Calu3 (cell line): Measurements from ENCODE around the gene TMEM121B. TPM values are rescaled to one million over a fixed set of nuclear protein-coding genes. Genes with fewer than 3 reads are reported as not detected.

ENCODE experiments used
- BruUV-seq: library from RNA; stranded (reverse); fragments of 400-500 nt; replicated peaks from 2 replicates; lab custom pipeline; 2021; lab: Mats Ljungman, UMichigan
- CTCF ChIA-PET: fragments of 300-600 bp; sonication (Branson Sonifier 250); formaldehyde crosslinking; loops from one replicate; lab custom pipeline; 2022; ENCODE audit warnings: antibody characterized with exemption; lab: Charles Lee
- DNase-seq: peaks from one replicate; pipeline ENCODE4 v3.0.0; 2022
- H3K27ac Mint-ChIP-seq: one replicate; pipeline ENCODE4 v1.8.0; 2022; ENCODE audit warnings: mixed read lengths; ENCODE audit not compliant: unreplicated experiment
- H3K27me3 Mint-ChIP-seq: one replicate; pipeline ENCODE4 v1.8.0; 2022; ENCODE audit warnings: mixed read lengths; ENCODE audit not compliant: unreplicated experiment
- H3K36me3 Mint-ChIP-seq: one replicate; pipeline ENCODE4 v1.8.0; 2022; ENCODE audit warnings: mild to moderate bottlenecking, moderate library complexity, mixed read lengths; ENCODE audit not compliant: insufficient read depth, unreplicated experiment
- H3K4me1 Mint-ChIP-seq: one replicate; pipeline ENCODE4 v1.8.0; 2022; ENCODE audit warnings: mild to moderate bottlenecking, low read depth, mixed read lengths; ENCODE audit not compliant: unreplicated experiment
- H3K4me3 Mint-ChIP-seq: one replicate; pipeline ENCODE4 v1.8.0; 2022; ENCODE audit warnings: mild to moderate bottlenecking, low read depth, moderate library complexity, mixed read lengths; ENCODE audit not compliant: unreplicated experiment
- H3K9me3 Mint-ChIP-seq: one replicate; pipeline ENCODE4 v1.8.0; 2022; ENCODE audit warnings: low read depth, mixed read lengths; ENCODE audit not compliant: unreplicated experiment
- intact Hi-C: fragments of 100-400 bp; cut with micrococcal nuclease; formaldehyde crosslinking; loops from one replicate; pipeline ENCODE4 v1.10.0; 2022; ENCODE audit not compliant: unreplicated experiment
- total RNA-seq: library from RNA; stranded (reverse); gene quantifications from 2 replicates; pipeline ENCODE4 v1.2.3, GENCODE V29; 2022
- TF ChIP-seq, protein P1 (sequence below): fragments of 200-600 bp; IDR thresholded peaks from one replicate; pipeline ENCODE4 v1.8.0; 2022; ENCODE audit warnings: antibody characterized with exemption; ENCODE audit not compliant: unreplicated experiment

The TMEM121B gene
- total RNA-seq, 1 experiment from 2014 or later = 0.21 TPM

DNA sequence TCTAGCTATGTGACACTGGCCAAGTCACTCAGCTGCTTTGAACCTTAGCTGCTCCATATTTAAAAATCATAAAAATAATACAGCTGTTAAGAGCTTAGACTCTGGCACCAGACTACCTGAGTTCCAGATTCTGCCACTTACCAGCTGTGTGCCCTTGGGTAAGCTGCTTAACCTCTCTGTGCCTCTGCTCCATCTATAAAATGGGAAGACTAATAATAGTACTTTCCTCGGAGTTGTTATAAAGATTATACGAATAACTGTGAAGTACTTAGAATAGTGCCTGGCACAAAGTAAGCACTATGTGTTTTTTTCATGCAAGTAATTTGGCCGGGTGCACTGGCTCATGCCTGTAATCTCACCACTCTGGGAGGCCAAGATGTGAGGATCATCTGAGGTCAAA lies 36.6 kb upstream of the TMEM121B start:
- CTCF ChIA-PET = interaction anchor here (0.7 to 1.3 kb wide), 2 partner anchors 14 to 38 kb away, joined by 3 to 6 read pairs; no protein-coding TSS in a partner anchor
- peak overlapping the region; percentile 96 for H3K4me3 Mint-ChIP-seq
- H3K27ac Mint-ChIP-seq = no peak overlapping the region
- no peak for DNase-seq
- H3K36me3 Mint-ChIP-seq = peaks cover 29% of the 10 kb centered on the region
- no peaks in the 10 kb centered on the region for H3K27me3 Mint-ChIP-seq
- TSS peak; percentile 56 for BruUV-seq
- peaks cover 18% of the 10 kb centered on the region for H3K4me1 Mint-ChIP-seq
- TF ChIP-seq, protein P1, sequence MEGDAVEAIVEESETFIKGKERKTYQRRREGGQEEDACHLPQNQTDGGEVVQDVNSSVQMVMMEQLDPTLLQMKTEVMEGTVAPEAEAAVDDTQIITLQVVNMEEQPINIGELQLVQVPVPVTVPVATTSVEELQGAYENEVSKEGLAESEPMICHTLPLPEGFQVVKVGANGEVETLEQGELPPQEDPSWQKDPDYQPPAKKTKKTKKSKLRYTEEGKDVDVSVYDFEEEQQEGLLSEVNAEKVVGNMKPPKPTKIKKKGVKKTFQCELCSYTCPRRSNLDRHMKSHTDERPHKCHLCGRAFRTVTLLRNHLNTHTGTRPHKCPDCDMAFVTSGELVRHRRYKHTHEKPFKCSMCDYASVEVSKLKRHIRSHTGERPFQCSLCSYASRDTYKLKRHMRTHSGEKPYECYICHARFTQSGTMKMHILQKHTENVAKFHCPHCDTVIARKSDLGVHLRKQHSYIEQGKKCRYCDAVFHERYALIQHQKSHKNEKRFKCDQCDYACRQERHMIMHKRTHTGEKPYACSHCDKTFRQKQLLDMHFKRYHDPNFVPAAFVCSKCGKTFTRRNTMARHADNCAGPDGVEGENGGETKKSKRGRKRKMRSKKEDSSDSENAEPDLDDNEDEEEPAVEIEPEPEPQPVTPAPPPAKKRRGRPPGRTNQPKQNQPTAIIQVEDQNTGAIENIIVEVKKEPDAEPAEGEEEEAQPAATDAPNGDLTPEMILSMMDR = no peak
- intact Hi-C loops = no loop called here
- no peaks in the 10 kb centered on the region for H3K9me3 Mint-ChIP-seq

DNA sequence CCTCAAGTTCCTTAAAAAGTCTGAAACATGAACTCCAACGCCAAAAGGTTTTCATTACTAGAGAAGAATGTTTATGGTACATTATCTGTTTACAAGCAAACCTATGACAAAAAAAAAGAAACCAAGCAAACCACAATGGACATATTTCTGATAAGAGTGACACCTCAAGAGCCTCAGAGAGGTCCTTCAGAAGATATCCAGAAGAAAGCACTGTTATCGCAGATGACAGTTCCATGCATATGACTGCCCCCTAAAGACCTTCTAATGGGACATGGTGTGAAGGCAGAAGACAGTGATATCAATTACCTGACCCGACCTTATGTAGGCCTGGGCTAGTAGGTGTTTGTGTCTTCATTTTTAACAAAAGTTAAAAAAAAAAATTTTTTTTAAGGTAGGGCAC lies 34.8 kb upstream of the TMEM121B start:
- Mint-ChIP-seq H3K27me3 (no peaks in the 10 kb centered on the region), H3K4me3 (no peak overlapping the region), H3K9me3 (peaks cover 3% of the 10 kb centered on the region), H3K36me3 (peaks cover 34% of the 10 kb centered on the region), H3K27ac (no peak overlapping the region), H3K4me1 (peaks cover 36% of the 10 kb centered on the region)
- no peak for DNase-seq
- intact Hi-C loops = no loop called here
- CTCF ChIA-PET = no interaction called here
- TF ChIP-seq, protein P1 = no peak
- no TSS peak for BruUV-seq

DNA sequence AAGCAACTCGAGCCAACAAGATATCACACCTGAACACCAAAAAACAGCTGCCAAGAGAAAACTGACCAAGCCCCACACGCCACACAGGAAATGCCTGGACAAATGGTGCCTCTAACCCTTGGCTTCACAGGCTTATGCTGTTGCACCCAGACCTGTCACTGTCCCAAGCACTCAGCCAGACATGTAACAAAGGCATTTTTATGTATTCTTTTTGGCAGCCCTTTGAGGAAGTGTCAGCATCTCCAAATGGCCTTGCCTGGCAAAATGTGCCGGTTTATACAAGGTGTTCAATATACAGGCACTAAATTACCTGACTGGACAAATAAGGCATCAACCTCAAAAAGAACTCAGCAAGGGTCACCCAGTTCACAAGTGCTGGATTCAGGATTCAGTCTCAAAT lies 31.8 kb upstream of the TMEM121B start:
- no peaks in the 10 kb centered on the region for H3K27me3 Mint-ChIP-seq

DNA sequence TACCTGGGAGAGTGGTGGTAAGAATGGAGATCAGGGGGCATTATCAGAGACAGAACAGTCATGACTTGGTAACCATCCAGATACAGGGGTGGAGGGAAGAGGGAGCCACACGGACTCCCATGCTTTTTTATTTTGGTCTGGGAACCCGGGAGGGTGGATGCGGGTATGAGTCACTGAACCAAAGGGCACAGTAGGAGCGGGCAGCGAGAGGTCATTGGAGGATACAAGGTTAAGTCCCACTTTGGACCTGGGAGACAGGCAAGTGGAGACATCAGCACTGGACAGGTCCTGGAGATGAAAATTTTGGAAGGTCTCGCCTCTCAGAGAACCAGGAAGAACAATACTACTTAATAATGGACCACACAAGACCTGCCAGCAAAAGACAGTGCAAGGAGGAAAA lies 31.2 kb upstream of the TMEM121B start:
- Mint-ChIP-seq H3K27ac (peak overlapping the region; percentile 38), H3K4me1 (peaks cover 60% of the 10 kb centered on the region), H3K36me3 (peaks cover 25% of the 10 kb centered on the region), H3K4me3 (no peak overlapping the region), H3K9me3 (peaks cover 5% of the 10 kb centered on the region), H3K27me3 (no peaks in the 10 kb centered on the region)
- no peak for DNase-seq
- TF ChIP-seq, protein P1 = no peak
- no TSS peak for BruUV-seq
- CTCF ChIA-PET = interaction anchor here (1.0 kb wide), 1 partner anchor 19 kb away, joined by 3 read pairs; no protein-coding TSS in a partner anchor
- intact Hi-C loops = no loop called here

More for the DNA sequence above, 31.8 kb upstream of the TMEM121B start:
- peaks cover 60% of the 10 kb centered on the region for H3K4me1 Mint-ChIP-seq
- H3K27ac Mint-ChIP-seq = peak overlapping the region; percentile 61
- H3K36me3 Mint-ChIP-seq = peaks cover 24% of the 10 kb centered on the region
- intact Hi-C loops = no loop called here
- no peak overlapping the region for H3K4me3 Mint-ChIP-seq
- DNase-seq = no peak
- TF ChIP-seq, protein P1 = no peak
- peaks cover 3% of the 10 kb centered on the region for H3K9me3 Mint-ChIP-seq
- CTCF ChIA-PET = interaction anchor here (1.0 kb wide), 1 partner anchor 18 kb away, joined by 3 read pairs; no protein-coding TSS in a partner anchor
- BruUV-seq = no TSS peak
